HG03095 (cell line): ENCODE results near the gene OBSCN.

ENCODE experiments used
- ATAC-seq: cut with Tn5 transposase; IDR thresholded peaks from one replicate; pipeline ENCODE4 v1.9.1; 2021; ENCODE audit warnings: moderate library complexity; ENCODE audit not compliant: unreplicated experiment

Gene OBSCN

DNA sequence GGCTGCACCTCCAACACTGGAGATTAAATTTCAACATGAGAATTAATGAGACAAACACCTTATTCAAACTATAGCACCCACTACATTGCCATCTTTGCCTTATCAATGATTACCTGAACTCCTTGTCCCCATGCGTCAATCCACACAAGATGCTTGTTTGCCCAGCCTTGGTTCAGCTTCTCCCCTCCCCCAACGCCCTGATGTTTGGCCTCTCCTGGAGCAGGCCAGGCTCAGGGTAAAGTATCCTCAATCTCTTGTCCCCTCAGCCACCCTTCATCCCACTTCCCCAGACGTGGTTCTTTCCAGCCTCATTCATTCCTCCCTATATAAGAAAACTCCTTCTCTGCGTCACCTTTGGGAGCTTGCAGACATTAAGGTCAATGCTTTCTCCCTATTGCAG lies 220.6 kb downstream of the OBSCN start:
- ATAC-seq: no peak
